Activated T-cell treated with anti-CD3 and anti-CD28 coated beads for 24 hours (primary cell): ENCODE data around the gene BCL2L11.

Experiments
- DNase-seq: peaks from one replicate; pipeline ENCODE4 v3.0.0-alpha.2; 2020; ENCODE audit warnings: low read depth

The BCL2L11 gene

GRCh38 chr2:111191877-111192276 is 71.2 kb downstream of the BCL2L11 start:
- DNase-seq: no peak

DNA sequence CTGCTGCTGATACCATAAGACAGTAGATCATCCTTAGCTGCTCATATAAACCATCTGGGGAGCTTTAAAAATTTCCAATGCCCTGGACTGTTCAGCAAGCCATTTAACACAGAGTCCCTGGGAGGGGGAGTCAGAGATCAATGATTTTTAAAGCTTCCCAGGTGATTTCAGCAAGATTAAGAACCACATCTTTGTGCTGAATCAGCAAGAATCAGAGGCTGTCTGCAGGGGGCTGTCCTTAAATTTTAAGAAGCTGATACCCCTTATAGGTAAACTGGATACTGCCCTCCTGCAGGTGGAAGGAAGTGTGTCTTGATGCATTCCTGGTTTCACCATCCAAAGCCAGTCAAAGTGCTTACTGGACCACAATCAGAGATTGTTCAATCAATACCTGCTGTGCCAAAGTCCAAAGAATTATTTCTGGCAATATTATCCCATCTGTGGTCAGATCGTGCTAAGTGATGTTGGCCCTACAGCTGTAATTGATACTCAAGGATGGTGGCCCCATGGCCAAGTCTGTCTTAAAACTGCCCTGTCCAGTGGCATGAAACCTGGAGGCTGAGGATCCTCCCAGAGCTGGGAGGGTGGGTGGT is 72.2 kb downstream of the BCL2L11 start:
- no peak for DNase-seq

DNA sequence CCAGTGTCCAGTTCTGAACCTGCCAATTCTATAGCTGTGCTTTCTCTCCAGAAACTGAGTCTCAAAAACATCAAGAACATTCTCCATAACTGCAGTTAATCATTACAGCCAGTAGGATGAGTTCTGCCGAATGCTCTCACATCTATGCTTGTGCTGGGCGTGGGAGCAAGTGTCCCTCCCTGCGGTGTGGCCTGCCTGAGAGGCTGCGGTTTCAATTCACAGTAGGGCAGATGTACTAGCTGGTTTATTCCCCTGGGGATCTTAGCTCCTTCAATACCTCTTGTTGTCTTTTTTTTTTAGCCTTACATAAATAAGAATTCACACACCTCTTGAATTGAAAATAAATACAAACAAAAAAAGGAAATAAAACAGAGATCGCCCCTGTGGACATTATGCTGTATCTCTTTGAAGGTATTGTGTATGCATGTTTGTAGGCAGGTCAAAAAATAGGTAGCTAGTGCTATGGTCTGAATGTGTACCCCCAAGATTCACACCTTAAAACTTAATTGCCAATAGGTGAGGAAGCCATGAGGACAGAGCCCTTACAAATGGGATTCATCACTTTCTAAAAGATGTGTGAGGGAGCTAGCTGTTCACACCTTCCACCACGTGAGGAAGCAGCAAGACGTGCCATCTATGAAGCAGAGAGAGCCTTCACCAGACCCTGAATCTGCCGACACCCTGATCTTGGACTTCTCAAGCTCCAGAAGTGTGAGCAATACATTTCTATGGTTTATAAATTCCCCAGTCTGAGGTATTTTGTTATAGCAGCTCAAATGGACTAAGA is 74.3 kb downstream of the BCL2L11 start:
- no peak for DNase-seq

DNA sequence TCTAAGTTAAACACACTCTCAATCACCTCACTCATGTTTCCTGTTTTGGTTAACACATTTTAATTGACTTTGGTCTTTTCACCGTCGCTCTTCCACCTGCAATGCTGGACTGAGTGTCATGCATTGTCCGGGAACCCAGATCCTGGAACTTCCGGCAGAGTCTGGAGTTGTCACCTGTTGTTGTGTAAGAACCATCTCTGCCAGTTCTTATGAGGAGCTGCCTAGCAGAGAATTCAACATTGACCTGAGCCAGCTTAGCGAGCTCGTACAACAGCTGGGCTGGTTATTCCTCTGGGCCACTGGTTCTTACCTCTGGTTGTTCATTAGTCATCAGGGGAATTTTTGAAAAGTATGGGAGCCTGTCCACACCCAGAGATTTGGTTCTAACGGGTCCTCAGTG is 75.7 kb downstream of the BCL2L11 start:
- DNase-seq: no peak

GRCh38 chr2:111198701-111199100 is 78.0 kb downstream of the BCL2L11 start:
- no peak for DNase-seq

- no peak for DNase-seq
Observed at GRCh38 chr2:111199840-111200239, 79.1 kb downstream of the BCL2L11 start.

GRCh38 chr2:111200333-111200881 is 79.7 kb downstream of the BCL2L11 start:
- no peak for DNase-seq

DNA sequence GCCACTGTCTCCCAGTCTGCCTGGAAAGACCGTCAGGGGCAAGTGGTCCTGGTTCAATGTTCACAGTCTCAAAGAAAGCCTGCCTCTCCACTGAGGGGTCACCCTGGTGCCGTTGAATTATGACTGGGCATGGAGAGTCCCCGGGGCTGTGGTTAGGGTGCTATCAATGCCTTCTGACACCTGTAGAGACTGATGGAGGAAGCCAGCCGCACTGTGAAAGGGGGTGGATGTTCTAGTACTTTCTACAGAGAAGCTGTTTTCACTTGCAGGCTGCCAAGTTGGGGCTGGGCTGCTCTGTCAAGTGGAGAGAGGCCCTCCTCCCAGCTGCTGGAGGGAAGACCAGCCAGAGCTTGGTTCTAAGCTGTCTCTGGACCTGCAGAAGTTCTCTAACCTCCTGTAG is 80.5 kb downstream of the BCL2L11 start:
- DNase-seq: no peak

GRCh38 chr2:111202266-111203040 is 81.7 kb downstream of the BCL2L11 start:
- DNase-seq: no peak

- no peak for DNase-seq
Observed at GRCh38 chr2:111204706-111205105, 84.0 kb downstream of the BCL2L11 start.

- DNase-seq: no peak
Observed at GRCh38 chr2:111205774-111206173, 85.1 kb downstream of the BCL2L11 start.

GRCh38 chr2:111207851-111208250 is 87.1 kb downstream of the BCL2L11 start:
- DNase-seq: no peak

GRCh38 chr2:111208639-111209038 is 87.9 kb downstream of the BCL2L11 start:
- DNase-seq: no peak

DNA sequence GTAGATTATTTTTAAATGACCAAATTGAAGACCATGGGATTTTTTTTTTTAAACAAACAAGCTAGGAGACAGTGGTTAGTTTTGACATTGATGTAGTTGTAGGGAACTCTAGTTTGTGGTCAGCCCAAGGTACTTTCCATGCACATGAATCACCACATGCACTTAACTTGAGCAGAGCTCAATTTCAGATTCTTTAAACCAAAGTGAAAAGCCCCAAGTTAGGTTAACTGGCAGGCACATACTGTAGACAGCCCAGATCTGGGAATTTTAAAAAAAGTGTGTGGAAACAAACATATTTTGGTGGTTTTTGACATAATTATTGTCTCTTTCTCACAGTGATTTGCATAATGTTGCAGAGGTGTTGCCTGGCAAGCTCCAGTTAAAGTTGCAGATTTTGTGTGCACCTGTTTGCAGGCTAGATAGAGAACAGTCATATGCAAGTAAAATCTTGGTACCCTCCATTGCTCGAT is 88.4 kb downstream of the BCL2L11 start:
- no peak for DNase-seq

DNA sequence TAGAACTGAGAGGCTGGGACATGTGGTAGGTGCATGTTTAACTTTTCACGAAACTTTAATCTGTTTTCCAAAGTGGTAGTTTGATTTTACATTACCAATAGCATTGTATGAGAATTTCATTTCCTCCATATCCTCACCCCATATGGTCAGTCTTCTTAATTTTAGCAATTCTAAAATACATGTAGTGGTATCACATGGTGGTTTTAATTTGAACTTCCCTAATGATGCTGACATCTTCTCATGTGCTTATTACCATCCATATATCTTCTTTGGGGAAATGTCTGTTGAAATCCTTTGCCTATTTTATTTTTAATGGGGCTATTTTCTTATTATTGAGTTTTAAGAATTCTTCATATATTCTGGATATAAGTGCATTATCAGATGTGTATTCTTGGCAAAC is 89.3 kb downstream of the BCL2L11 start:
- DNase-seq: no peak

DNA sequence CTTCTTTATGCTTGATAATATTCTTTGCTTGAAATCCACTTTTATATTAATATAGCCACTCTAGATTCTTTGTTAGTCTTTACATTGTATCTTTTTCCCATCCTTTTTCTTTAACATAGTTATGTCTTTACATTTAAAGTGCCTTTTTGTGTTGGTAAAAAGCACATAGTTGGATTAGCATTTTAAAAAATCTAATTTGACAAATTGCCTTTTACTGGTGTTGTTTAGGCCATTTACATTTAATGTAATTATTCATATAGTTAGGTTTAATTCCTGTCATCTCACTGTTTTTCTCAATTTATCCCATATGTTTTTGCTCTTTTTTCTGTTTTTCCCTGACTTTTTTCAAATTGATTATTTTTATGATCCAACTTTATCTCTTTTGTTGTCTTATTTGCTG is 93.2 kb downstream of the BCL2L11 start:
- DNase-seq: no peak

- DNase-seq: no peak
Observed at GRCh38 chr2:111216811-111217652, 96.3 kb downstream of the BCL2L11 start.
